Measurements from ENCODE around the gene RNF168. TPM values are rescaled to one million over a fixed set of nuclear protein-coding genes. Genes with fewer than 3 reads are reported as not detected.
A peak's percentile ranks its signal among the peaks of the same experiment; 100 is the strongest.

RNF168 gene
- polyA plus RNA-seq, 2 of the 4 experiments (the other 2 are of a cell fraction) = 3.8 to 5.9 TPM

DNA sequence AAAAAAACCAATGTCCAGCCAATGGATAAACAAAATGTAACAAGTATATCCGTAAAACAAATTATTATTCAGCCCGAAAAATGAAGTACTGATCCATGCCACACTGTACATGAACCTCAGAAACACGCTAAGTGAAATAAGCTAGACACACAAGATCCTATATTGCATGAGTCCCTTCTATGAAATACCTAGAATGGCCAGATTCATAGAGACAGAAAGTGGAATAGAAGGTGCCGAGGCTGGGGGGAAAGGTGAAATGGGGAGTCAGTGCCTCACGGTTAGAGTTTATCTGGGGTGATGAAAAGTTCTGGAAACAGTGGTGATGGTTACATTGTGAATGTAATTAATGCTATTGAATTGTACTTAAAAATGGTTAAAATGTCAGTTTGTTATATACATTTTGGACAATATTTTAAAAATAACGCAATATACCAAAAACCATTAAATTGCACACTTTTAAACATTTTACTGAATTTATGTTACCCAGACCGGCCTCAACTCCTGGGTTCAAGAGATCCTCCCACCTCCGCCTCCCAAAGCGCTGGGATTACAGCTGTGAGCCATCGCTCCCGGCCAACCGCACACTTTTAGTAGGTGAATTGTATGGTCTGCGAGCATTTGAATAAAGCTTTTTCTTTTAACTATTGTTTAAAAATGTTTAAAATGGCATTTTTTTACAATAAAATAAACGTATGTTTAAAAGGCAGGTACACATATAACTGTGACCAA, 2.1 kb downstream of the RNF168 start (continued):
- TF ChIP-seq, protein P1, sequence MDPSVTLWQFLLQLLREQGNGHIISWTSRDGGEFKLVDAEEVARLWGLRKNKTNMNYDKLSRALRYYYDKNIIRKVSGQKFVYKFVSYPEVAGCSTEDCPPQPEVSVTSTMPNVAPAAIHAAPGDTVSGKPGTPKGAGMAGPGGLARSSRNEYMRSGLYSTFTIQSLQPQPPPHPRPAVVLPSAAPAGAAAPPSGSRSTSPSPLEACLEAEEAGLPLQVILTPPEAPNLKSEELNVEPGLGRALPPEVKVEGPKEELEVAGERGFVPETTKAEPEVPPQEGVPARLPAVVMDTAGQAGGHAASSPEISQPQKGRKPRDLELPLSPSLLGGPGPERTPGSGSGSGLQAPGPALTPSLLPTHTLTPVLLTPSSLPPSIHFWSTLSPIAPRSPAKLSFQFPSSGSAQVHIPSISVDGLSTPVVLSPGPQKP (IDR thresholded peaks at IDR 0.05; ENCODE audit: low read depth, low read length) = no peak
- TF ChIP-seq MYC (IDR thresholded peaks at IDR 0.05; ENCODE audit: borderline replicate concordance, low read length) (no peak), SMC3 (IDR thresholded peaks at IDR 0.05) (no peak), CBX2 (IDR thresholded peaks at IDR 0.05; ENCODE audit: borderline replicate concordance, low read depth) (no peak)
- TF ChIP-seq, protein P2, sequence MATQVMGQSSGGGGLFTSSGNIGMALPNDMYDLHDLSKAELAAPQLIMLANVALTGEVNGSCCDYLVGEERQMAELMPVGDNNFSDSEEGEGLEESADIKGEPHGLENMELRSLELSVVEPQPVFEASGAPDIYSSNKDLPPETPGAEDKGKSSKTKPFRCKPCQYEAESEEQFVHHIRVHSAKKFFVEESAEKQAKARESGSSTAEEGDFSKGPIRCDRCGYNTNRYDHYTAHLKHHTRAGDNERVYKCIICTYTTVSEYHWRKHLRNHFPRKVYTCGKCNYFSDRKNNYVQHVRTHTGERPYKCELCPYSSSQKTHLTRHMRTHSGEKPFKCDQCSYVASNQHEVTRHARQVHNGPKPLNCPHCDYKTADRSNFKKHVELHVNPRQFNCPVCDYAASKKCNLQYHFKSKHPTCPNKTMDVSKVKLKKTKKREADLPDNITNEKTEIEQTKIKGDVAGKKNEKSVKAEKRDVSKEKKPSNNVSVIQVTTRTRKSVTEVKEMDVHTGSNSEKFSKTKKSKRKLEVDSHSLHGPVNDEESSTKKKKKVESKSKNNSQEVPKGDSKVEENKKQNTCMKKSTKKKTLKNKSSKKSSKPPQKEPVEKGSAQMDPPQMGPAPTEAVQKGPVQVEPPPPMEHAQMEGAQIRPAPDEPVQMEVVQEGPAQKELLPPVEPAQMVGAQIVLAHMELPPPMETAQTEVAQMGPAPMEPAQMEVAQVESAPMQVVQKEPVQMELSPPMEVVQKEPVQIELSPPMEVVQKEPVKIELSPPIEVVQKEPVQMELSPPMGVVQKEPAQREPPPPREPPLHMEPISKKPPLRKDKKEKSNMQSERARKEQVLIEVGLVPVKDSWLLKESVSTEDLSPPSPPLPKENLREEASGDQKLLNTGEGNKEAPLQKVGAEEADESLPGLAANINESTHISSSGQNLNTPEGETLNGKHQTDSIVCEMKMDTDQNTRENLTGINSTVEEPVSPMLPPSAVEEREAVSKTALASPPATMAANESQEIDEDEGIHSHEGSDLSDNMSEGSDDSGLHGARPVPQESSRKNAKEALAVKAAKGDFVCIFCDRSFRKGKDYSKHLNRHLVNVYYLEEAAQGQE (IDR thresholded peaks at IDR 0.05) = no peak

DNA sequence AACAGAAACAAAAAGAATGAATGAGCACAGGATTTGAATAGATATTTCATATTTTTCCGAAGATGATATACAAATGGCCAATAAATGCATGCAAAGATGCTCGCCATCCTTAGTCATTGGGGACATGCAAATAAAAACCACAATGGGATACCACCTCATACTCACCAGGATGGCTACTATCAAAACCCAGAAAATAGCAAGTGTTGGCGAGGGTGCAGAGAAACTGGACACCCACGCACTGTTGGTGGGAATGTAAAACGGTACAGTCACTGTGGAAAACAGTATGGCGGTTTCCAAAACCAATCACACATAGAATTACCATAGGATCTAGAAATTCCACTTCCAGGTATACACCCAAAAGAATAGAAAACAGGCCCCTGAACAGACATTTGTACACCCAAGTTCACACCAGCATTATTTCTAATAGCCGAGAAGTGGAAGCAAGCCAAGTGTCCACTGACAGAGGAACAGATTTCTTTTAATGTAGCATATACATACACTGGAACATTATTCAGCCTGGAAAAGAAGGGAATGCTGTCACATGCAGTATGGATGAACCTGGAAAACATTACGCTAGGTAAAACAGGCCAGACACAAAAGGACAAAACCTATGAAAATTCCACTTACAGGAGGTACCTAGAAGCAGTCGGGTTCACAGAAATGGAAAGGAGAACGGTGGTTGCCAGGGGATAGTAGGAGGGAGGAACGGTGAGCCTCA, 3.6 kb downstream of the RNF168 start:
- Histone ChIP-seq H3K4me1 (peaks cover 18% of the 10 kb centered on the region), H3K9me3 (no peaks in the 10 kb centered on the region), H3K27ac (peak overlapping the region; percentile 70 to 96), H3K4me3 (peak overlapping the region; percentile 83), H3K4me2 (peak overlapping the region; percentile 89)
- ChIA-PET CTCF (interaction anchor here (1.1 kb wide), 1 partner anchor 28 kb away, joined by 4 read pairs; no protein-coding TSS in a partner anchor), POLR2A (interaction anchor here (1.6 kb wide), 1 partner anchor 68 kb away, joined by 4 read pairs; the partner anchor contains the start of gene UBXN7)
- DNase-seq (ENCODE audit: low read depth in 1 of 2, low spot score in 1 of 2) (no peak), FAIRE-seq (no peak), ATAC-seq (no peak)
- TF ChIP-seq POLR2AphosphoS2 (conservative IDR thresholded peaks at IDR 0.05; ENCODE audit: low read length) = no peak
- TF ChIP-seq, protein P3, sequence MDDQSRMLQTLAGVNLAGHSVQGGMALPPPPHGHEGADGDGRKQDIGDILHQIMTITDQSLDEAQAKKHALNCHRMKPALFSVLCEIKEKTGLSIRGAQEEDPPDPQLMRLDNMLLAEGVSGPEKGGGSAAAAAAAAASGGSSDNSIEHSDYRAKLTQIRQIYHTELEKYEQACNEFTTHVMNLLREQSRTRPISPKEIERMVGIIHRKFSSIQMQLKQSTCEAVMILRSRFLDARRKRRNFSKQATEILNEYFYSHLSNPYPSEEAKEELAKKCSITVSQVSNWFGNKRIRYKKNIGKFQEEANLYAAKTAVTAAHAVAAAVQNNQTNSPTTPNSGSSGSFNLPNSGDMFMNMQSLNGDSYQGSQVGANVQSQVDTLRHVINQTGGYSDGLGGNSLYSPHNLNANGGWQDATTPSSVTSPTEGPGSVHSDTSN (IDR thresholded peaks at IDR 0.05) = no peak
- no peak for TF ChIP-seq KDM1A (IDR thresholded peaks at IDR 0.05; ENCODE audit: low read depth)
- TF ChIP-seq RNF2 (IDR thresholded peaks at IDR 0.05; ENCODE audit: borderline replicate concordance, low read depth) = no peak
- no peak for TF ChIP-seq MAZ (IDR thresholded peaks at IDR 0.05; ENCODE audit: borderline replicate concordance, low read depth, low read length)
- TF ChIP-seq, protein P4, sequence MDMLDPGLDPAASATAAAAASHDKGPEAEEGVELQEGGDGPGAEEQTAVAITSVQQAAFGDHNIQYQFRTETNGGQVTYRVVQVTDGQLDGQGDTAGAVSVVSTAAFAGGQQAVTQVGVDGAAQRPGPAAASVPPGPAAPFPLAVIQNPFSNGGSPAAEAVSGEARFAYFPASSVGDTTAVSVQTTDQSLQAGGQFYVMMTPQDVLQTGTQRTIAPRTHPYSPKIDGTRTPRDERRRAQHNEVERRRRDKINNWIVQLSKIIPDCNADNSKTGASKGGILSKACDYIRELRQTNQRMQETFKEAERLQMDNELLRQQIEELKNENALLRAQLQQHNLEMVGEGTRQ (IDR thresholded peaks at IDR 0.05) = no peak
- no peak for TF ChIP-seq SREBF2 (IDR thresholded peaks at IDR 0.05)
- TF ChIP-seq, protein P5, sequence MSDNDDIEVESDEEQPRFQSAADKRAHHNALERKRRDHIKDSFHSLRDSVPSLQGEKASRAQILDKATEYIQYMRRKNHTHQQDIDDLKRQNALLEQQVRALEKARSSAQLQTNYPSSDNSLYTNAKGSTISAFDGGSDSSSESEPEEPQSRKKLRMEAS (IDR thresholded peaks at IDR 0.05) = no peak
- TF ChIP-seq RARB (CRISPR knock-in tag; IDR thresholded peaks at IDR 0.05) = no peak
- no peak for TF ChIP-seq FOSB (CRISPR knock-in tag; IDR thresholded peaks at IDR 0.05)
- no peak for TF ChIP-seq ZSCAN20 (CRISPR knock-in tag; IDR thresholded peaks at IDR 0.05)
- no peak for TF ChIP-seq CEBPB (IDR thresholded peaks at IDR 0.05)
- TF ChIP-seq JUNB (IDR thresholded peaks at IDR 0.05) = no peak
- no peak for TF ChIP-seq EHF (CRISPR knock-in tag; IDR thresholded peaks at IDR 0.05)
- TF ChIP-seq MYC (IDR thresholded peaks at IDR 0.05; ENCODE audit: borderline replicate concordance, low read length) = no peak
- no peak for TF ChIP-seq EP300 (IDR thresholded peaks at IDR 0.05)
- TF ChIP-seq, protein P6, sequence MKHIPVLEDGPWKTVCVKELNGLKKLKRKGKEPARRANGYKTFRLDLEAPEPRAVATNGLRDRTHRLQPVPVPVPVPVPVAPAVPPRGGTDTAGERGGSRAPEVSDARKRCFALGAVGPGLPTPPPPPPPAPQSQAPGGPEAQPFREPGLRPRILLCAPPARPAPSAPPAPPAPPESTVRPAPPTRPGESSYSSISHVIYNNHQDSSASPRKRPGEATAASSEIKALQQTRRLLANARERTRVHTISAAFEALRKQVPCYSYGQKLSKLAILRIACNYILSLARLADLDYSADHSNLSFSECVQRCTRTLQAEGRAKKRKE (CRISPR knock-in tag; IDR thresholded peaks at IDR 0.05; ENCODE audit: low read depth) = no peak
- TF ChIP-seq MAFK (IDR thresholded peaks at IDR 0.05; ENCODE audit: partially characterized antibody) = no peak
- WGBS (ENCODE audit: missing lambda C conversion rate) = 66% methylated on average over 11 of the region's 11 CpGs
